Mesenchymal stem cell (in vitro differentiated cells and primary cell): ENCODE measurements around the gene CACNA1C.

ENCODE experiments used
- DNase-seq: peaks from one replicate; pipeline ENCODE4 v3.0.0-alpha.2; 2013
- H2AFZ ChIP-seq: one replicate; pipeline ENCODE4 v1.6.1; 2013; ENCODE audit warnings: low read depth, mild to moderate bottlenecking, control low read depth, inconsistent platforms, low read length, moderate library complexity
- H2AK5ac ChIP-seq: 2 replicates; pipeline ENCODE4 v1.6.1; 2013; ENCODE audit warnings: low read length, moderate library complexity, mild to moderate bottlenecking, inconsistent platforms; ENCODE audit not compliant: severe bottlenecking
- H2BK120ac ChIP-seq: one replicate; pipeline ENCODE4 v1.6.1; 2013; ENCODE audit warnings: low read depth, mild to moderate bottlenecking, inconsistent platforms, low read length, moderate library complexity
- H2BK12ac ChIP-seq, 2 experiments: one replicate each; pipeline ENCODE4 v1.6.1; 2013; ENCODE audit warnings: inconsistent platforms in 2 of 2, low read length in 2 of 2, mild to moderate bottlenecking in 2 of 2, moderate library complexity in 2 of 2, control low read depth in 1 of 2
- H2BK15ac ChIP-seq: one replicate; pipeline ENCODE4 v1.6.1; 2013; ENCODE audit warnings: mild to moderate bottlenecking, low read depth, inconsistent platforms; ENCODE audit not compliant: poor library complexity, severe bottlenecking
- H2BK5ac ChIP-seq: 2 replicates; pipeline ENCODE4 v1.6.1; 2013; ENCODE audit warnings: low read depth, mild to moderate bottlenecking, low read length, control low read depth, inconsistent platforms; ENCODE audit not compliant: poor library complexity, severe bottlenecking
- H3K14ac ChIP-seq, 2 experiments: one replicate each; pipeline ENCODE4 v1.6.1; 2013; ENCODE audit warnings: inconsistent platforms in 2 of 2, low read length in 2 of 2, control low read depth in 1 of 2, mild to moderate bottlenecking in 1 of 2, moderate library complexity in 1 of 2
- H3K18ac ChIP-seq, 2 experiments: one replicate each; pipeline ENCODE4 v1.6.1; 2013; ENCODE audit warnings: inconsistent platforms in 2 of 2, low read length in 2 of 2, control low read depth in 1 of 2, low read depth in 1 of 2, mild to moderate bottlenecking in 1 of 2
- H3K23ac ChIP-seq, 2 experiments: one replicate each; pipeline ENCODE4 v1.6.1; 2013; ENCODE audit warnings: inconsistent platforms in 2 of 2, low read length in 2 of 2, mild to moderate bottlenecking in 2 of 2, moderate library complexity in 2 of 2, control low read depth in 1 of 2
- H3K27ac ChIP-seq: 2 replicates; pipeline ENCODE4 v1.5.1; 2013; ENCODE audit warnings: mild to moderate bottlenecking, moderate library complexity, low read length, control low read depth, inconsistent platforms; ENCODE audit not compliant: poor library complexity, severe bottlenecking
- H3K27me3 ChIP-seq, 2 experiments: 2 replicates each; pipeline versions ENCODE4 v1.6.1 to v1.7.0; 2013; ENCODE audit warnings: low read length in 2 of 2, mild to moderate bottlenecking in 2 of 2, moderate library complexity in 2 of 2, control low read depth in 1 of 2, inconsistent platforms in 1 of 2; ENCODE audit not compliant: control insufficient read depth in 1 of 2, insufficient read depth in 1 of 2
- H3K36me3 ChIP-seq, 2 experiments: 2 replicates each; pipeline versions ENCODE4 v1.6.1 to v1.7.0; 2013; ENCODE audit warnings: low read length in 2 of 2, control low read depth in 1 of 2, inconsistent platforms in 1 of 2, low read depth in 1 of 2, mild to moderate bottlenecking in 1 of 2; ENCODE audit not compliant: insufficient read depth in 2 of 2, control insufficient read depth in 1 of 2
- H3K4ac ChIP-seq, 2 experiments: one replicate each; pipeline ENCODE4 v1.6.1; 2013; ENCODE audit warnings: inconsistent platforms in 2 of 2, low read length in 2 of 2, mild to moderate bottlenecking in 2 of 2, moderate library complexity in 2 of 2, control low read depth in 1 of 2, low read depth in 1 of 2
- H3K4me1 ChIP-seq: 2 replicates; pipeline ENCODE4 v1.6.1; 2013; ENCODE audit warnings: low read depth, low read length, control low read depth; ENCODE audit not compliant: control insufficient read depth, insufficient read depth
- H3K4me2 ChIP-seq: 2 replicates; pipeline ENCODE4 v1.6.1; 2013; ENCODE audit warnings: low read length, mild to moderate bottlenecking, inconsistent platforms; ENCODE audit not compliant: poor library complexity, severe bottlenecking
- H3K4me3 ChIP-seq, 2 experiments: 2 replicates each; pipeline versions ENCODE4 v1.5.1 to v1.7.0; 2013; ENCODE audit warnings: low read length in 2 of 2, mild to moderate bottlenecking in 2 of 2, control low read depth in 1 of 2, low read depth in 1 of 2; ENCODE audit not compliant: insufficient read depth in 1 of 2
- H3K79me1 ChIP-seq: replicated peaks from 2 replicates; pipeline ENCODE4 v1.6.1; 2013; ENCODE audit warnings: mild to moderate bottlenecking, control low read depth, low read length, inconsistent platforms; ENCODE audit not compliant: poor library complexity, severe bottlenecking
- H3K9ac ChIP-seq: 2 replicates; pipeline ENCODE4 v1.7.0; 2013; ENCODE audit warnings: mild to moderate bottlenecking, low read length, moderate library complexity
- H3K9me3 ChIP-seq: 2 replicates; pipeline ENCODE4 v1.7.0; 2013; ENCODE audit warnings: mild to moderate bottlenecking, low read length; ENCODE audit not compliant: control insufficient read depth
- H4K8ac ChIP-seq: one replicate; pipeline ENCODE4 v1.6.1; 2013; ENCODE audit warnings: inconsistent platforms, mild to moderate bottlenecking, low read length, moderate library complexity
- H4K91ac ChIP-seq: one replicate; pipeline ENCODE4 v1.6.1; 2013; ENCODE audit warnings: mild to moderate bottlenecking, low read length, inconsistent platforms
- WGBS: methylation state at CpG from one replicate; pipeline ENCODE4 v1.1.7; 2013; ENCODE audit warnings: mixed read lengths; 5-methylcytosine and 5-hydroxymethylcytosine counted together

The CACNA1C gene

DNA sequence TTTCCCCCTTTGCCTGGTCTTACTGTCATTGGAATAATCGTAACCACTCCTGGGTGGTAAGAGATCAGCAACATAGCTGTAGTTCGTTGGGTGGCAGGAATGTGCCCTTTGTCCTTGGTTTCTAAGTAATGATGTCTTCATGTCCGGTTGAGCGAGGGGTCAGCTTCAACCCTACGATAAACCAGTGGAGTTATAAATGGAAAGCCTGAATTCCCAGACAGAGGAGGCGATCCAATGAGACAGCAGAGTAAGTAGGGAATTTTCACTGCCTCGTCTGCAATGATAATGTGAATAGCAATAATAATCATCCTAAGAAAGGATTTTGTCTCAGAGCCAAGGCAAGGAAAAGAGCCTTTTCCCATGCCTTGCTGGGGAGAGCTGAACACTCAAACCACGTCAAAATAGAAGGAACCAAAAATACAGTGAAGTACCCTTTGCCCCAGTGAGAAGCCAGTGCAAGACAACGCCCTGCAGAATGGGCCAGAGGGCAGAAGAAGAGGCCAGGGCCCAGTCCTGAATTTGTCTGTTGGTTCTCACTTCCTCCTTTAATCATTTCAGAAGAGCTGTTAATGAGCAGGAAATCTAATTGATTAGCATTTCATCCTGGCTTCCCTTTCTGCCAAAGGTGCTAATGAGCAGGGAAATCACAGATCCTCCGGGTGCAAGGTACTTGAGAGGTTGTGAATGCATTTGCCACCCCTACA, 330.7 kb downstream of the CACNA1C start:
- Histone ChIP-seq H2AFZ (no peak overlapping the region), H2AK5ac (no peak overlapping the region), H3K4ac (no peak overlapping the region), H3K27me3 (peaks cover 0 to 31% of the 10 kb centered on the region in 2 experiments), H2BK12ac (no peak overlapping the region), H2BK5ac (no peak overlapping the region), H3K27ac (no peak overlapping the region), H3K4me2 (no peak overlapping the region), H2BK120ac (no peak overlapping the region), H3K23ac (no peak overlapping the region), H3K9ac (no peak overlapping the region), H3K36me3 (no peaks in the 10 kb centered on the region), H4K8ac (no peak overlapping the region), H3K4me3 (no peak overlapping the region), H3K14ac (no peak overlapping the region), H3K9me3 (no peaks in the 10 kb centered on the region), H4K91ac (no peak overlapping the region), H3K79me1 (no peaks in the 10 kb centered on the region), H2BK15ac (no peak overlapping the region), H3K18ac (no peak overlapping the region), H3K4me1 (peaks cover 4% of the 10 kb centered on the region)
- DNase-seq: no peak
- WGBS: 78% methylated on average over 10 of the region's 10 CpGs

DNA sequence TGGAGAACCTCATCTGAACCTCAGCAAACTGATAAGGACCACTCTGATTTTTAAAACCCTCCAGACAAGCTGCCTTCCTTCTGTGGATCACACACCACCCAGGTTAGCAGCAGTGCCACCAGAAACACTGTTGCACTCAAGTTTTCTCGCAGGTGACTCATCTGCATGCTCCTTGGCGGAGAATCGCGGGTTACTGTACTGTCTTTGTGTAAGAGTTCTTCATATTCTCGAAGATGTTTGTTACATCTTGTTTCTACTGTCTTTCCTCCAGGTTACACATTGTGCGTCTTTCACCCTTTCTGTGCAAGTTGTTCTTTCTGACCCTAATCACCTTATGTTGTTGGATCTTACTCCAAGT, 331.2 kb downstream of the CACNA1C start:
- no peaks in the 10 kb centered on the region for H3K9me3 ChIP-seq
- no peak overlapping the region for H3K4me2 ChIP-seq
- H3K9ac ChIP-seq: no peak overlapping the region
- H2BK12ac ChIP-seq: no peak overlapping the region
- no peak overlapping the region for H4K91ac ChIP-seq
- DNase-seq: no peak
- H2BK120ac ChIP-seq: no peak overlapping the region
- 89% methylated on average over 6 of the region's 6 CpGs for WGBS
- no peak overlapping the region for H2BK15ac ChIP-seq
- no peak overlapping the region for H2BK5ac ChIP-seq
- H4K8ac ChIP-seq: no peak overlapping the region
- no peak overlapping the region for H2AK5ac ChIP-seq
- no peak overlapping the region for H3K27ac ChIP-seq
- no peaks in the 10 kb centered on the region for H3K36me3 ChIP-seq
- no peak overlapping the region for H3K18ac ChIP-seq
- H3K14ac ChIP-seq: no peak overlapping the region
- no peak overlapping the region for H3K23ac ChIP-seq
- H2AFZ ChIP-seq: no peak overlapping the region
- H3K79me1 ChIP-seq: no peaks in the 10 kb centered on the region
- peaks cover 0 to 34% of the 10 kb centered on the region in 2 experiments for H3K27me3 ChIP-seq
- no peak overlapping the region for H3K4me3 ChIP-seq
- H3K4me1 ChIP-seq: peaks cover 4% of the 10 kb centered on the region
- no peak overlapping the region for H3K4ac ChIP-seq

DNA sequence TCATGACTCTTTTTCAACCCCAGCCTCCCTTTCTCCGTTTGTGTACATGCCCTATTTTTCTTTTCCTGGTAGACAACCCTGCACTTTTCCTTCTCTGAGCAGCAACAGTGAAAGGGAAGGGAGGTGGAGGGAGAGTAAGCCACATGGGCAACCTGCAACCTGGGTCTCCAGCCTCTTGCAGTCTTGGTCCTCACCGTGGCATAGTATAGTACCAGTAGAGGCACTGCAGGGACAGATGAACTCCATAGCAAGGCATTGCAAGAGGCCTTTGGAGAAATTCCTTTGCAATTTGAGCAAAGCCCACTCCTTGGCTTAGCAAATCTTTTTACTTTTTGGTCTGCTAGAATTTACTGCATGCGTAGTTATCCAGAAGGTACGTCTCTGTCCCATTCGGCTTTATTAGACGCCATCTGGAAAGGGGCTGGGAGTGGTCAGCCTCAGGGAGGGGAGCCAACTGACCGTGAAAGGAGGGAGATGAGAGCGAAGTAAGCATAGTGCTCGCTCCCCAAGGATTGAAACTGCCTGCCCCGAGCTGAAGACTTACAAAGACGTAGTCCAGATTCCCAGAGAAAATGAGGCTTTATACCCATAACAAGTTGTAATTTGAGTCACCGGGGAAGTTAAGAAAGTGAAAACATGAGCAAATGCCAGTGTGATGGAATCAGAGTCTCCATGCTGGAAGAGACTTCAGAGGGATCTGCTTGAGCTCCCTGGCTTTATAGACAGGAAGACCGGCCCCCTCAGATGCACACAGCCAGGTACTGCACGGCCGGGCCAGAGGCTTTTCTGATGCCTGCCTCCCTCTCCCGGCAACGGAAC, 332.0 kb downstream of the CACNA1C start:
- Histone ChIP-seq H4K91ac (no peak overlapping the region), H3K14ac (no peak overlapping the region)

DNA sequence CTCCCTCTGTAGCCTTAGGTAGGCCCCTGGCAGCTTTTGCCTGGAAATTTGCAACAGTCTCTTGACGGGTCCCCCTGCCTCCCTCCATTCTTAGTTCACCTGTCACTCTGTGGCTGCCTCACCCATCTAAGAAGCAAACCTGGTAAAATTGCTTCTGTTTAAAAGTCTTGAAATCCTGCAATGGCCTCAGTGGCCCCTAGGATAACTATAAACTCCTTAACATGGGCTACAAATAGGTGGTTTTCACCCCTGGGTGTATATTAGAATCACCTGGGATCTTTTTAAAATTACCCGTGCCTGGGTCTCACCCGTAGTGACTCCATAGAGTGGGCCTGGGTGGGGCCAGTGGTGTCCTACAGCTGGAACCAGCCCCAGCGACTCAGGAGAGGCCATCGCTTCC, 332.7 kb downstream of the CACNA1C start:
- Histone ChIP-seq H2BK5ac (no peak overlapping the region), H3K27ac (no peak overlapping the region), H3K4me2 (no peak overlapping the region), H2AK5ac (no peak overlapping the region), H3K79me1 (no peaks in the 10 kb centered on the region), H3K4me3 (peak overlapping the region in 1 of 2 experiments; percentile 74), H2AFZ (no peak overlapping the region), H3K36me3 (no peaks in the 10 kb centered on the region), H3K9me3 (no peaks in the 10 kb centered on the region), H4K91ac (no peak overlapping the region), H2BK15ac (no peak overlapping the region), H3K4me1 (peaks cover 4% of the 10 kb centered on the region), H3K27me3 (peaks cover 0 to 30% of the 10 kb centered on the region in 2 experiments), H3K9ac (peak overlapping the region; percentile 86), H3K14ac (no peak overlapping the region), H2BK12ac (no peak overlapping the region), H3K18ac (no peak overlapping the region), H2BK120ac (no peak overlapping the region), H4K8ac (no peak overlapping the region), H3K4ac (no peak overlapping the region), H3K23ac (no peak overlapping the region)
- WGBS: 97% methylated on average over 4 of the region's 5 CpGs
- no peak for DNase-seq

More for the DNA sequence above, 332.0 kb downstream of the CACNA1C start:
- H3K27ac ChIP-seq: no peak overlapping the region
- no peak overlapping the region for H2BK15ac ChIP-seq
- no peak overlapping the region for H2AFZ ChIP-seq
- no peak overlapping the region for H2BK5ac ChIP-seq
- peaks cover 0 to 34% of the 10 kb centered on the region in 2 experiments for H3K27me3 ChIP-seq
- no peak overlapping the region for H2AK5ac ChIP-seq
- H3K9ac ChIP-seq: peak overlapping the region; percentile 86
- H3K79me1 ChIP-seq: no peaks in the 10 kb centered on the region
- no peak overlapping the region for H3K23ac ChIP-seq
- no peak overlapping the region for H2BK12ac ChIP-seq
- no peaks in the 10 kb centered on the region for H3K36me3 ChIP-seq
- H3K4me3 ChIP-seq: peak overlapping the region in 1 of 2 experiments; percentile 74
- H3K9me3 ChIP-seq: no peaks in the 10 kb centered on the region
- no peak overlapping the region for H3K4me2 ChIP-seq
- 71% methylated on average over 14 of the region's 17 CpGs for WGBS
- H4K8ac ChIP-seq: no peak overlapping the region
- H2BK120ac ChIP-seq: no peak overlapping the region
- H3K4ac ChIP-seq: no peak overlapping the region
- no peak overlapping the region for H3K18ac ChIP-seq
- peak; percentile 68 for DNase-seq
- H3K4me1 ChIP-seq: peaks cover 4% of the 10 kb centered on the region
